Inflammatory macrophage (primary cell): Measurements from ENCODE around the gene TNFRSF11A.

ENCODE experiments used
- DNase-seq, 2 donors: peaks; one replicate each; pipeline ENCODE4 v3.0.0-alpha.2; 2020 to 2022

The TNFRSF11A gene

DNA sequence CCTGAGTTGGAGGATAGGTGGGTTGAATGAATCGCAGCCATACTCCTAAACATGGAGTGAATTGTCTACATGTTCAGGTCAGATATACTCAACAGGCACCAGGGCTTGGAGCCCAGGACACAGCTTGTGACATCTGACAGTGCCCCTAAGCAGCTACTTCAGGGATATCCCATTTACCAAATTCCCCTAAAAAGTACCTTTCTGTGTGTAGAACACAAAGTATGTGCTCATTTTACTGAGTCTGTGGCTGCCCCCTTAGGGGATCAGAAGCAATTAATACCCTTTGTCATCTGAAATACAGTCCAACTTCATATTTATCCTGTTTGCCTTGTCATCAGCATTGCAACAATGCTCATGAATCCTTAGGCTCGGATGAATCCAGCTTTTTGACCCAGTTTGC lies 20.8 kb downstream of the TNFRSF11A start:
- DNase-seq: no peak

- DNase-seq: no peak
Measured at GRCh38 chr18:62346333-62347088, 21.4 kb downstream of the TNFRSF11A start.

- DNase-seq: no peak
Measured at GRCh38 chr18:62347089-62347506, 22.0 kb downstream of the TNFRSF11A start.

DNA sequence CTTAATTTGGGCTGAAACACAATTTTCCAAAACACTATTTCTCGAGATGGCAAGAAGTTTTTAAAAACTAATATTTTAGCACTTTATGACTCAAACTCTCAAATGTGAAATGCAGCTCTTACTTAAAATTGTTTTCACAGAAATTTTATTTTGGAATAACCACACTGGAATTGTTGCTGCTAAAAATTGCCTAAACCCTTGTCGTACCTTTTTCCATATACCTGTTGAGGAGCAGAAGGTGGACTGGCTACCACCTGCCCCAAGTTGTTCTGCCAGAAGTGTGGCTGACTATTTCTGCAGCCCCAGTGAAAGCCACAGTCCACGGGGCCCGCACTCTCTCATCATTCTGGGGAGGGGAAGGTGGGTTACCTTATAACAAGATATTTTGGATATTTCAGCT lies 23.4 kb downstream of the TNFRSF11A start:
- DNase-seq: no peak

GRCh38 chr18:62353170-62353569 lies 28.1 kb downstream of the TNFRSF11A start:
- no peak for DNase-seq

GRCh38 chr18:62354151-62354550 lies 29.0 kb downstream of the TNFRSF11A start:
- peak; percentile 41 to 69 for DNase-seq

DNA sequence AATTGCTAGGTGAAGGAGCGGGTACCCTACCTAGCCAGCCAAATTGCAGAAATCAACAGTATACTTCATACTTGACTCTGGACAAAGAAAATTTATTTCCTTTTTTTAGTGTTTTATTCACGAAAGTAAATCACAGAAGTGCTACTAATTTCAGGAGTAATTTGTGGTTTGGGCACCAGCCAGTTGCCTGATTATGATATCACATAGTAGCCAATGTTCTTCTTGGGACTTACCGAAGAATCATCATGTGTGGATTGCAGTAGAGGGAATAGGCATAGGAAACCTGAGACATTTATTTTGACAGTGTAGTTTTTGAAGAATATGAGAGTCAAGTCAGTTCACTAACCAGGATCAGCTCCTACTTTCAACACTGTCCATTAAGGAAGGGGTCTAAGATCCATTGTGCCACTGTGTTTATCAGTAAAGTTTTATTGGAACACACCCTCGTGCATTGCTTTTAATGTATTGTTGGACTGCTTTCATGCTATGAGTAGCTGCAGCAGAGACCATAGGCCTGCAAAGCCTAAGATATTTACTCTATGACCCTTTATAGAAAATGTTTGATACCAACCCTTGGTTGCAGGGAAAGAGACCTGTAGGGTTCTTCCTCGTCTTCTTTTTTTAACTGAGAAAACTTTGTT lies 32.1 kb downstream of the TNFRSF11A start:
- no peak for DNase-seq

DNA sequence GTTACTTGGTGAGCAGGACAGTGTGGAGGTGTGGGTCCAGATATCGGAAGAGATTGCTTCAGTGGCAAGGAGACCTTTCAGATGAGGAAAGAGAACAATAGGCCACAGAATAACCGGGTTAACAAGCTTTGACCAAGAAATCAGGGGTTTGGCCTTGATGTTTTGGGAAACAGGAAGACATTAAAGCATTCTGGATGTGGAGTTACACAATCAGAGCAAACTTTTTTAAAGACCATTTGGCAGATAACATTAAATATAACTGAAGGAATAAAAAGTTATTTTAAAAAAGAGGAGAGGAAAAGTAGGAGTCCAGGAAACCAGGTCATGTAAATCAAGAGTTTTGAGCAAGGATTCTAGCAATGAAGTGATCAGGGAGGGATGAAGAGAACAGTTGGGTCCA lies 35.7 kb downstream of the TNFRSF11A start:
- no peak for DNase-seq

GRCh38 chr18:62361288-62361687 lies 36.2 kb downstream of the TNFRSF11A start:
- no peak for DNase-seq

DNA sequence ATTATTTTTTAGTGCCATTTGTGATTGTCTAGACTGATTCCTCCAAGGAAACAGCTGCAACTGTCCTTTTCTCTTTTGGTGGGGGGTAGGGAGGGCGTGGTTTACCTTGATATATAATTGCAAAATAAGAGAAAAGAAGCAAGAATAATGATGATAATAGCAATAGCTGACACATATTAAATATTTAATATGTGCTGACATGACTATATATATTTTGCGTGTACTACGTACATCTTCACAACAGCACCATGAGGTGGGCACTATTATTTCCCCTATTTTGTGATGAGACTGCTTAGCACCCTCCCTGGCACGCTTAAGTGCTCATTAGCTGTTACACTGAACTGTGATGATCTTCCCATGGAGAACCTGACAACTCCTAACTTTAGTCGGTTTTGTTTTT lies 39.4 kb downstream of the TNFRSF11A start:
- no peak for DNase-seq

GRCh38 chr18:62365420-62365819 lies 40.3 kb downstream of the TNFRSF11A start:
- DNase-seq: no peak

GRCh38 chr18:62366992-62367391 lies 41.9 kb downstream of the TNFRSF11A start:
- no peak for DNase-seq

- DNase-seq: no peak
Measured at GRCh38 chr18:62368100-62368499, 43.0 kb downstream of the TNFRSF11A start.

DNA sequence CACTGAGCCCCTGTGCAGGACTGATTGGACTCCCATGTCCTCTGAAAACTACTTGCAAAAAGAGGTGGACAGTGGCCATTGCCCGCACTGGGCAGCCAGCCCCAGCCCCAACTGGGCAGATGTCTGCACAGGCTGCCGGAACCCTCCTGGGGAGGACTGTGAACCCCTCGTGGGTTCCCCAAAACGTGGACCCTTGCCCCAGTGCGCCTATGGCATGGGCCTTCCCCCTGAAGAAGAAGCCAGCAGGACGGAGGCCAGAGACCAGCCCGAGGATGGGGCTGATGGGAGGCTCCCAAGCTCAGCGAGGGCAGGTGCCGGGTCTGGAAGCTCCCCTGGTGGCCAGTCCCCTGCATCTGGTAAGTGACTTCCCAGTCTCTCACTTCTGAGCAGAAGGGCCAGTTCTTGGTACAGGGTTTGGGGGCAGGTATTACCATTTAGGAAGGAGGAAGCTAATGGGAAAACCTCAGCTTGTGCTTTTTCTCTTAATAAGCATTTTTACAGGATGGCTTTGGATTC lies 44.1 kb downstream of the TNFRSF11A start:
- DNase-seq: no peak

- DNase-seq: no peak
Measured at GRCh38 chr18:62370366-62370765, 45.3 kb downstream of the TNFRSF11A start.

DNA sequence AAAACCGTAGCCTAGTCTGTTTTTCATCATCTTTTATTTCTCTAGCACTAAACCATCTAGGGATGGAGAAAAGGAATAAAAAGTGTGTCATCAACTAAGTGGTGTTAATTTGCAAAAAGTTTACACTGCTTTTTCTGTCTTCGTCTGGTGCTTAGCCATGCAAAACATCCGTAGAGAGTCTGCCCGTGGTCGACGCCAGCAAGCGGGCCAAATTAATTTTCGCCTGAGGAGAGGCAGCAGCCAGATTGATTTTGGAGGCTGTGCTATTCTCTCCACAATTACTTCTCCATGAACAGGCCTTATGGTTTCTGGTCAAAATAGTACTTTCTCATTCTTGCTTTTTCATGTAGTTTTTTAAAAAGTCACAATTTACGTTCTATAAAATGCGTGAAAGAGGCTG lies 46.3 kb downstream of the TNFRSF11A start:
- DNase-seq: no peak

- DNase-seq: no peak
Measured at GRCh38 chr18:62372156-62372555, 47.0 kb downstream of the TNFRSF11A start.

- no peak for DNase-seq
Measured at GRCh38 chr18:62372882-62373281, 47.8 kb downstream of the TNFRSF11A start.

GRCh38 chr18:62374410-62374965 lies 49.4 kb downstream of the TNFRSF11A start:
- DNase-seq: no peak

DNA sequence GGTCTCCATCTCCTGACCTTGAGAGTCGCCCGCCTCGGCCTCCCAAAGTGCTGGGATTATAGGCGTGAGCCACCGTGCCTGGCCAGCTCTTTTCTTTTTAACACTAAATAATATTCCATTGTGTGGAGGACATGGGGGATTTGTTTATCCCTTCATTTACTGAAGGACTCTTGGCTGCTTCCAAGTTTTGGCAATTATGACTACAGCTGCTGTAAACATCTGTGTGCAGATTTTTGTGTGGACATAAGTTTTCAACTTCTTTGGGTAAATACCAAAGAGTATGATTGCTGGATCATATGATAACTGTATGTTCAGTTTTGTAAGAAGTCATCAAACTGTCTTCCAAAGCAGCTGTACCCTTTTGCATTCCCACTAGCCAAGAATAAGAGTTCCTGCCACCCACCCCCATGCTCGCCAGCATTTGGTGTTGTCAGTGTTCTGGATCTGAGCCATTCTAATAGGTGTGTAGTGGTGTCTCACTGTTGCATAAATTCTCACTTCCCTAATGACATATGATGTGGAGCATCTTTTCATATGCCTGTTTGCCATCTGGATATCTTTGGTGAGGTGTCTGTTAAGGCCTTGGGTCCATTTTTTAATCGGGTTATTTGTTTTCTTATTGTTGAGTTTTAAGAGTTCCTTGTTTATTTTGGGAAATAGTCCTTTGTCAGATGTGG lies 52.2 kb downstream of the TNFRSF11A start:
- DNase-seq: no peak

DNA sequence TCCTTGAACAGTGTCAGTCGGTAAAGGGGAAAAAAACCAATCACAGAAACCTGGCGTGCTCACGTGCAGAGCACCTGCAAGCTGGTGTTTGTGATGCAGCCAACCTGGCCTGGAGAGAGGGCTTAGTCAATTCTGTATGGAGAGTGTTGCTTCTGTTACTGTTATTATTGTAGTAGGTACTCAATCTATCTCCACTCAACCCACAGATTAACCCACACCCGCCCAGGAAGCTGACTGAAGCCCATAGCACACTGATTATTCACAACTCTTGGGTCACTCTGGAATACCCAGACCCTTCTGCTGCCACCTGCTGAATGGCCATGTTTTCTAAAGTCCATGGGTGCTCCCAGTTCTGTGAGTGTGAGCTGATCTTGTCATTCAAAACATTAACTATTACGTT lies 53.9 kb downstream of the TNFRSF11A start:
- no peak for DNase-seq

- no peak for DNase-seq
Measured at GRCh38 chr18:62381373-62381772, 56.3 kb downstream of the TNFRSF11A start.

DNA sequence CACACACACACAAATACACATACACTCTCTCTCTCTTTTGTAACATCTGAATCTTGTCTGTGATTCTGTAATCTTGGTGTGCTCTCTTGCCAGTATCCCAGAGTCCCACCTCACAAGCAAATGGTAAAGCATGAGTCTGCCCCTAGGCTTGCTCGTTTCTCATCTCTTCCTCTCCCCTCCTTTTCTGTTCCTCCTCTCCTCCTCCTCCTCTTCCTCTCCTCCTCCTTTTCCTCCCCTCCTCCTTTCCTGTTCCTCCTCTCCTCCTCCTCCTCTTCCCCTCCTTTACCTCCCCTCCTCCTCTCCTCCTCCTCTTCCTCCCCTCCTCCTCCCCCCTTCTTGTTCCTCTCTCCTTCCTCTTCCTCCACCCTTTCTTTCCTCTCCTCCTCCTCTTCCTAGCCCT lies 59.0 kb downstream of the TNFRSF11A start:
- no peak for DNase-seq
